NOMO-1 (cell line): Measurements from ENCODE around the gene TAB2.

Experiments used
- DNase-seq, 2 experiments: peaks; one replicate each; lab custom pipeline; 2025; ENCODE audit not compliant: unreplicated experiment in 2 of 2; lab: John Stamatoyannopoulos, UW

The TAB2 gene, protein sequence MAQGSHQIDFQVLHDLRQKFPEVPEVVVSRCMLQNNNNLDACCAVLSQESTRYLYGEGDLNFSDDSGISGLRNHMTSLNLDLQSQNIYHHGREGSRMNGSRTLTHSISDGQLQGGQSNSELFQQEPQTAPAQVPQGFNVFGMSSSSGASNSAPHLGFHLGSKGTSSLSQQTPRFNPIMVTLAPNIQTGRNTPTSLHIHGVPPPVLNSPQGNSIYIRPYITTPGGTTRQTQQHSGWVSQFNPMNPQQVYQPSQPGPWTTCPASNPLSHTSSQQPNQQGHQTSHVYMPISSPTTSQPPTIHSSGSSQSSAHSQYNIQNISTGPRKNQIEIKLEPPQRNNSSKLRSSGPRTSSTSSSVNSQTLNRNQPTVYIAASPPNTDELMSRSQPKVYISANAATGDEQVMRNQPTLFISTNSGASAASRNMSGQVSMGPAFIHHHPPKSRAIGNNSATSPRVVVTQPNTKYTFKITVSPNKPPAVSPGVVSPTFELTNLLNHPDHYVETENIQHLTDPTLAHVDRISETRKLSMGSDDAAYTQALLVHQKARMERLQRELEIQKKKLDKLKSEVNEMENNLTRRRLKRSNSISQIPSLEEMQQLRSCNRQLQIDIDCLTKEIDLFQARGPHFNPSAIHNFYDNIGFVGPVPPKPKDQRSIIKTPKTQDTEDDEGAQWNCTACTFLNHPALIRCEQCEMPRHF

DNA sequence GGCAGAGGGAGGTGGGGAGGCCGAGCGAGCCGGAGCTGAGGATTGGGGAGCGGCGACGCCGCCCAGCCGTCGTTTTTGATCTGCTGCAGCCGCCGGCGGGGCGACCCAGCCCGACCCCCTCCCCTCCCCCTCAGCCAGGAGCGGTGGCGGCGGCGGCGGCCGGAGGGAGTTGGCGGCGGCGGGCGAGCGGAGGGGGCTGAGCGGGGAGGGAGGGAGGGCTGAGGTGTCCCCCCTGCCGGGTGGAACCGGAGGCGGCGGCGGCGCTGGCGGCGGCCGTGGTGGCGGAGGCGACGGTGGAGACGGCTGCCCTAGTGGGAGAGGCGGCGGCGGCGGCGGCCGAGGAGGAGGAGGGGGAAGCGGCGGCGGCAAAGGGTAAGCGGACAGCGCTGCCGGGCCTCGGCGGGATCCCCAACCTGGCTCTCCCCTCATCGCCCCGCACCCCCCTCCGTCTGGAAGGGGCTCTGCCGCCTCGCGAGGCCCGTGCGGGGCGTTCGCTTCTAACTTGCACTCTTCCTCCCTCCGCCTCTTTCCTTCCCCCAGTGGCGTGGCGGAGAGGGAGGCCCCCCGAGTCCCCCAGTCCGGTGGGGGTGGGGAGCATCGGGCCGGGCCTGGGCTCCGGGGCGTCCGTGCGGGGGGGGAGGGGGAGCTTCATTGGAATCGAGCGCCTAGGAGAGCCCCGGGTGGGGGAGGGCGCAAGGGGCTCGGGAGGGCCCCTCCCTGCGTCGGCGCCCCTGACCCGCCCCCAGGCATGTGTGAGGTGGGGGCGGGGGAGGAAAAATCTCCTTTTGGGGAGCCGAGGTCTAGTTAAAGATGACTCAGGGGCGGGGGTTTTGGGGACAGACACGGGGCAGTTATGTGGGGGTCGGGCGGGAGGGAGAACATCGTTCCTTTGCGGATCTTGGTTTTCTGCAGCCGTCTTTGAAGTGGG lies at the start of gene TAB2:
TAB2 (plus strand) TSS at position 69 of the 928 bp plus-strand sequence. CDS start 52,286 bp downstream, outside the sequence.
- peak; percentile 27 to 40 for DNase-seq

DNA sequence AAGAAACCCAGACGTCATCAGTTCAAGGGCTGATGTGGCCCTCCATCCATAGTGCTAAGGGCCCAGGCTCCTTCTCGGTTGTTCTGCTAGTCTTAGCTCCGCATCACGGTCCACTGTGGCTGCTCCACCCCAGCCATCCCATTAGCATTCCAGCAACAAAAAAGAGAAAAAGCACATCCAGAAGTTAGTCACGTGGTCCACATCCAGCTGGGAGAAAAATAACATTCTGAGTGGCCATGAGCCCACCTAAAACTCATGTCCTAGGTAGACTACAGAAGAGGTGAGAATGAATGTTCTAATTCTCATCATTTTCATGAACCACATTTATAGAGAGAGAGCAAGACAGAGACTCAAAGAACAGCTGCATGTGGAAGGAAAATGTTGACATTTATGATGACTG lies 49.4 kb upstream of the TAB2 start:
- DNase-seq, result no peak

DNA sequence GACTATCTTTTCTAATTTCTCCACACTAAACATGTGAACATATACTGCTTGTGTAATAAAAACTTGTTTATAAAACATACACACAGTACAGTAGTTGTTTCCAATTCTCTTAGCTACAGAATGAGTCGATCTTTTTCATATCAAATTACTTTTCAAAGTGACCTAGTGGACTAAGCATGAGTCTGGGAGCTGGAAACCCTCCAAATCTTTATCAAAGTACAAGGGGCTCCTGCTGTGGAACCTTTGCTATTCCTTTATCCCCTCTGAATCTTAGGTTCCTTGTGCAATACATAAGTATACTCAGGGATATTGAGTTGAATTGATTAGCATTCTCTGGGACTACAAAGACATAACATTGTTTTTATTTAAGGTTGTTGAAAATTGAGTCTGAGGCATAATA lies 48.7 kb upstream of the TAB2 start:
- no peak for DNase-seq

DNA sequence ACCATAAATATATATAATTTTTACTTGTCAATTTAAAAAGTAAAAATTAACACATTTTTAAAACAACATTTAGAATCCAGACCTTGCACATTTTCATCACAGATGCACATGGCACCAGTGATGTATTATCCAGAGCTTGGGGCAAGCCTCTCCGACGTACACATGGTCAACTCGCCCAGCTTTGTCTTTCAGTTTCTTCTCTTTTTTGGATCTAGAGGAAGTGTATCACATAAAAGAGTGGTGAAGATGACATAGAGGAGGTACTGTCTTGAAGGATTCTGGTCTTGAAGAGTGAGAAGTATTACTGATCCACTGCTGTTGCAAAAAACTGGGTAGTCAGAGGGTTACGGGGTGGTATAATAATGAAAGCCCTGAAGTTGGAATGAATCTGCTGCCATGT lies 46.9 kb upstream of the TAB2 start:
- peak in 1 of 2 experiments; percentile 14 for DNase-seq

DNA sequence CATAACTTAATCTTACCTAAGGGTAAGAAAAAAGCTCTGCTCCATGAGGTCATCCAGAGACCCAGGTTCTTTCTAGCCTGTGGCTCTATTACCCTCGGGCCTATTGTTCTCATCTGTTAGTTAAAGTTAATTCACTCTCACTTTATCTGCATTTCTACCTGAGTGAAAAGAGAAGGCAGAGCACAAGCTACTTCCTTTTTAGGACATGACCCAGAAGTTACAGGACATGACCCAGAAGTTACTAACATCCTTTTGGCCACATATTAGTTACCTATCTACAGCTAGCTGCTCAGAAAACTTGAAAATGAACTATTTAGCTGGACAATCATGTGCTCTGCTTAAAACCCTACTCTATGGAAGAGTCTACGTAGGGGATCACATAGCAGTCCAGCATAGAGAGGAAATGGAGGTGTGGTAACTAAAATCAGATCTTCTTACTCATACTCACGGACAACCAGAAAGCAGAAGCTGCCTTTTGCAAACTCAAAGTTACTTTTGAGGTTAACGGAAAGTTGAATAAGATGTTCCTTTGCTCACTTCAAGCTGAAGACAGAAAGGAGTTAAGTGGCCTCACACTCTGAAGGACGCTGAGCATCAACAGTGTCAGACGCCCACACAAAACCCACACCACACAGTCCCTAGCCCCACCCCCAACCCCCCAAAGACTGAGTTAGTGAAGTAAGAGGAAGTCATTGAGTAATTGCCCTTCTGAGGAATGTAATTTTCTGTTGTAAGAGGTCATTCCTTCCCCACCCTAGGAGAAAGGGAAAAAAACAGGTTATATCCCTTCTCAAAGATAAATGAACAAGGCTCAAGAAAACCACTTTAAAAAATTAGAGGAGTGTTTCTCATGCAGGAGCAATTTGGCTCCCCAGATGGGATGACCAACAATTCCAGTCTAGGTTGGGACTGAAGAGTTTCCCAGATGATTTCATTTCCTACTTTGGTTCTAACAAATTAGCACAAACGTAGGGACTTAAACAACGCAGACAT lies 45.9 kb upstream of the TAB2 start:
- peak; percentile 67 to 90 for DNase-seq

DNA sequence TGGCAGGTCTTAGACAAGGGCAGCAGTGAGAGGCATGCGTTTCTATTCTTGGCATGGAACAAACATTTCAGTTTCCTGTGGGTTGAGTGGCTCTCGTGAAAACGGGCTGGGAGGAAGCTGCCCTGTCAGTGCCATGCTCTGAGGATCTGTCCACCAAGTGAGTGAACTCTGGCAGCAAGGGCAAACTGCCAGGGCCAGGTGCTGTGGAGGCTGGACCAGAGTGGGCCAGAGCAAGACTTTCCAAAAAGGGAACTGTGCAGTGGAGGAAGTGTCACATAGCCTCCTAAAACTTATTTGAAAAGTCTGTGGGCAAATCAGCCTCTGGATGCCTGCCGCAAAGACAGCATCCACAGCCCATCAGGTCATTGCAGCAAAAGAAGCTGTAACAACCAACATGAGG lies 44.2 kb upstream of the TAB2 start:
- peak; percentile 39 to 47 for DNase-seq

DNA sequence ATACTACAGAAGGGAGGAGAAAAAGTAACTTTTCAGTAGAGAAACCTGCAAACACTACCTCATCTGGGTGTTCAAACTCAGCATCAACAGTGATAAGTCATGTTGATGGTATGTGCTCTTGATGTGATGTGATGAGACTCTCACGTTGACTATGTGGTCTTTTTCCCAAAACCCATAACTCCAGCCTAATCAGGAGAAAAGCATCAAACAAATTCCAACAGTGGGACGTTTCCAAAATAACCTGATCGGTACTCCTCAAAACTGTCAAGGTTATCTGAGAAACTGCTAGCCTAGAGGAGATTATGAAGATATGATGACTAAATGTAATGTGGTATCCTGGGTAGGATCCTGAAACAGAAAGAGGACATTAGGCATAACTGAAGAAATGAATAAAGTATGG lies 41.9 kb upstream of the TAB2 start:
- no peak for DNase-seq

DNA sequence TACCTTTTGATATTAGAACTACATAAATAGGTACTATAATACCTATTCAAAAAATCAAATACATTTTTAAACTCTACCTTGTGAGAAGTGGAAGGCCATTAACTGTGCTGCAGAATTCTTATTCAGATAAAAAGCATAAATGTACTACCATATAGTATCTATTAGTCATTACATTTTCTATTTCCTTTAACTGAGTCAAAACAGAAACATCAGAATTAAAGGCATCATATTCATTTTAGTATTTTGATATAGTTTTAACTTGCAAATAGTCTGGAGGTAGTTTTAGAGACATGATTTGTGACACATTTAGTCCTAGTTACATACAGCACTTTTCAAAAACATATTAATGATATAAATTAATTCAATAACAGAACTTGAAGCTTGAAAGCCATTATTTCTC lies 39.9 kb upstream of the TAB2 start:
- DNase-seq, result no peak

DNA sequence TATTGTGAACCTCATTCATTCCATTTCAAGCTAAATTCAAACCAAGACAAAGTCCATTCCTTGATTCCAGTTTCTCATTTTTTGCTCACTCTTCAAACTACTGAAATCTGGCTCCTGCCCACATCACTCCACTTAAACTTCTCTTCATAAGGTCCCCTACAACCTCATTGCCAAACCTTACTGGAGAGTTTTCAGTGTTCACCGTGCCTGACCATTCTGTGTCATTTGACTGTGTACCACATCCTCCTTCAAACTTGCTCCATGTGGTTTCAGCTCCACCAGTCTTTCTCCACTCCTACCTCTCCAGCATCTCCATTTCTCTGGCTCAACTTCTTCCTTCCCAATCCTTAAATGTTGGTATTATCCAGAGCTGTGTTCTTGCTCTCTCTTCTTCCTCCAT lies 38.5 kb upstream of the TAB2 start:
- DNase-seq, result peak in 1 of 2 experiments; percentile 43

DNA sequence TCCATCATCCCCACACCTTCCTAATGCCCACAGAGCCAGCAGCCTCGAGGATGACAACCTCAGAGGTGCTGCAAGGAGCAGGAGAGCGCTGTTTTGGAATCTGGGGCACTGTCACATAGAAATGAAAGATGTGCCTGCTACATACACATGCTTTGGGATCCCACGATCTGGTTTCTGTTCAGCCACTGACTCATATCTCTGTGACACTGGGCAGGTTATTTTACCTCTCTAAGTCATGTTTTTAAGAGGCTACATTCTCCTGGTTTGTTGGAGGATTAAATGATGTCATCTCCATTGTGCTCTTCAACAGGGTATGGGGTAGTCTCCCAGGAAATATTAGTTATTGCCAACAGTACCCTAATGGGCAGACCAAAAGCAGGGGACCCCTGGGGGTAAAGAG lies 32.6 kb upstream of the TAB2 start:
- no peak for DNase-seq

DNA sequence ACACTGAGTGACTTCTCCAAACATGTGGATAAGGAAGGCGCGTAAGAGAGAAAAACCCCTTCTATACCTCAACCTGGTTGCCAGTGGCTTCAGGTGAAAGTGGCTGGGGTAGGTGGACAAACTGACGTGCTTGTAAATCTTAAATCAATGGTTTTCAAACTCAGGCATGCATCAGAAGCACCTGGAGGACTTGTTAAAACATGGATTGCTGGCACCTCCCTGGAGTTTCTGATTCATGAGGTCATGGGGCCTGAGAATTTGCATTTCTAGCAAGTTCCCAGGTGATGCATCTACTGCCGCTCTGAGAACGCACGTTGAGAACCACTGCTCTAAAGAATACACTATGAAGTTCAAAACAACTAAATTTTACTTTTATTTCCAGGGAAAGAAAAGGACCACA lies 31.9 kb upstream of the TAB2 start:
- DNase-seq, result no peak

DNA sequence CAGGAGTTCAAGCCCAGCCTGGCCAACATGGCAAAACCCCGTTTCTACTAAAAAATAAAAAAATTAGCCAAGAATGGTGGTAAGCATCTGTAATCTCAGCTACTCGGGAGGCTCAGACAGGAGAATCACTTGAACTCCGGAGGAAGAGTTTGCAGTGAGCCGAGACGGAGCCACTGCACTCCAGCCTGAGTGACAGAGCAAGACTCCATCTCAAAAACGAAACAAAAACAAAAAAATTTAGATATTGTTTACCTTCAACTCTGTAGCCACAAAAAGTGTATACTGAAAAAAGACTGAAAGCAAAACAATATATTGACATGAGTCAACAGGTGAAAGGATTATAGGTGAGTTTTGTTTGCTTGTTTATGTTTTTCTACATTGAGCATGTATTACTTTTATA lies 30.6 kb upstream of the TAB2 start:
- no peak for DNase-seq

DNA sequence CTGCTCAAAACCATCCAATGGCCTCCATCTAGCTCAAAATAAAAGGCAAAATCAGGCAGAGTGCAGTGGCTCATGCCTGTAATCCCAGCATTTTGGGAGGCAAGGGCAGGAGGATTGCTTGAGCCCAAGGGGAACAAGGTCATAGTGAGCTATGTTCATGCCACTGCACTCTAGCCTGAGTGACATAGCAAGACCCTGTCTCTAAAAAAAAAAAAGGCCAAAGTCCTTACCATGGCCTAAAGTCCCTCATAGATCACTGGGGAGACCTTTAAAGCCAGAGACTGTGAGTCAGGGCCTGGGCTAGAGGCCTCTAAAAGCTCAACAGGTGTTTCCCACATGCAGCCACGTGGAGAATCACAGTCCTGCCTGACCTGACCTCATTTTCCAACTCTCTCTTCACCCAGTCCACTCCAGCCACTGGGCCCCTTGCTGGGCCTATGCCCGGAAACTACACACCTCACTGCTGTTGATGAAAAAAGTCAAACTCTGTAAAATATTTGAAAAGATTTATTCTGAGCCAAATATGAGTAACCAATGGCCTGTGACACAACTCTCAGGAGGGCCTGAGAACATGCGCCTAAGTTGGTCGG lies 28.2 kb upstream of the TAB2 start:
- DNase-seq, result no peak

DNA sequence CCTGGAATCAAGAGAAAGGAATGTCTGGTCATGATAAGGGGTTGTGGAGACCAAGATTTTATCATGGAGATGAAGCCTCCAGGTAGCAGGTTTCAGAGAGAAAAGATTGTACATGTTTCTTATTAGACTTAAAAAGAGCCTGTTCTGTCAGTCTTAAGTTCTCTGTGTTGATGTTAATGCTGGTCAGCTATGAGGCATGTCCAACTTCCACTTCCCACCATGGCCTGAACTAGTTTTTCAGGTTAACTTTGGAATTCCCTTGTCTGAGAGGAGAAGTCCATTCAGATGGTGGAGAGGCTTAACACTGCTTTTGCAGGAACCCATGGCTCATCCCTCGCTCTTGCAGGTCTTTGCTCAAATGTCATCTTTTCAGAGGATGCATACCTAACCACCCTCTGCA lies 27.5 kb upstream of the TAB2 start:
- no peak for DNase-seq

DNA sequence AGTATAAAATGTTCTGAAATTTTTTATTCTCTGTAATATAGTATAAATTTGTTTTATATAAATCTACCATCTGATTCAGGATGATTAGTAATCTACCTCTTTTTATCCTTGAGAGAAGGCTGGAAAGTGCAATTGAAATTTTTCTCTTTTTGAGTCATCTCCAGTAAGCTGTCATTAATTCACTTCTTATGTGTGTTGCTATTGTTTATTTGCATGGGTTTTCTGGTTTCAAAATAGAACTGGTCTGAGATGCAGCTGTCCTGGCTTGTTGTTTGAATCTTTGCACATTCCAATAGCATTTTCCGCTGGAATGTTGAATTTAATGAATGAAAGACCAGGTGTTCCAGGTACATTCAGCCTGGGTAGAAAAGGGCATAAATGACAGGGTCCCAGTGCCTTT lies 24.3 kb upstream of the TAB2 start:
- DNase-seq, result no peak

DNA sequence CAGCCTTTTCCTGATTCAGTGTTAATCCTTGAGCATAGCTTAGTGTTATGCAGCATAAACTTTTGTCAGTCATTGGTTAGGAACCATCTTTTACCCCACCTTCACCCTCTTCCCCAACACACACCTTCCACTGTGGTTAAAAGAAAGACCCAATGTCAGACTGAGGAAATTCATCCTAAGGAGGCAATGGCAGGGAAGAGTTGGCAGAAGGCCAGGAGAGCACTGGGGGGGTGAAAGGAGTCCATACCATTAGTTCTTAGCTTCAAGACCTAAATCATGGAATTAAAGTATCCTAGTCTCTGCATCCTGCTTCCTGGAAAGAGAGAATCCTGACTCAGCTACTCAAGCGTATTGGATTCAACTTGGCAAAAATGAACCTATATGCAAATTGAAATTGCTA lies 16.9 kb upstream of the TAB2 start:
- DNase-seq, result no peak

DNA sequence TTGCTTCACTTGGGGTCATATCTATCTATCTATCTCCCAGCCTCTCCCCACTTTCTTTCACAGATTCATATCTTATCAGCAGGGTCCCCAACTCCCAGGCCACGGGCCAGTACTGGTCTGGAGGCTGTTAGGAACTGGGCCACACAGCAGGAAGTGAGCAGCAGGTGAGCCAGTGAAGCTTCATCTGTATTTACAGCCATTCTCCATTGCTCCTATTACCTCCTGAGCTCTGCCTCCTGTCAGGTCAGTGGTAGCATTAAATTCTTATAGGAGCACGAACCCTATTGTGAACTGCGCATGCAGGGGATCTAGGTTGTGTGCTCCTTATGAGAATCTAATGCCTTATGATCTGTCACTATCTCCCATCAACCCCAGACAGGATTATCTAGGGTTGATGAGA lies 14.8 kb upstream of the TAB2 start:
- DNase-seq, result no peak

DNA sequence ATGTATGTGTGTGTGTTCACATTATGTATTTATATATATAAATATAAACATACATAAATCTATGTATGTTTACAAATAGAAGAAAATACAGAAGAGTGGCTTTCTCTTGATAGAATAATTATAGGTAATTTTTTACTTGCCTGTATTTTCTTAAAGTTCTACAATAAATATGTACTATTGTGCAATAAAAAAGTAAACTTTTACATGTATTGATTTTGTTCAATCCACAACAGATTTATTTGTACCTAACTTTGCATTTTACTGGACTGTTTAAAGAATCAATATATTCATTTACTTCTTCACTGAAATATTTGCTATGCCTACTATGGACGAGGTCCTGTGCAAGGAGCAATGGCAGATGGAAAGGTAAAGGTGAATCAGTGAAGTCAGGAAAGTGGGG lies 14.0 kb upstream of the TAB2 start:
- DNase-seq, result no peak

DNA sequence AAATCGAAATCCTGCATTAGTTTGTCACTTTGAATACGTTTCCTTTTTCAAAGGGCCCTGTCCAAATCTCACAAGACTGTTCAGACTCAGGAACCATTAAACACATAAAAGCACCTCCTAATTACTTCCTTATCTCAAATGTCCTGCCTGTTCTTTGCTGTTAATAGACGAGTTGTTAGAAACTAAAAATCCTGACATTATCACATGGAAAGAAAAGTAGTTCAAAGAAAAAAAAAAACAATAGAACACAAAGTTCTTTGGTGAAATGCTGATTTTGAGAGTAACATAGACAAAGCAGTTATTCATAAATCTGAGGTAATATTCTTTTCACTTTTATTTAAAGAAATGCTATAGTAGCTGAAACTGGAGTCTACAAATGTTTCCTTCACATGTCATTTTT lies 12.1 kb upstream of the TAB2 start:
- DNase-seq, result peak in 1 of 2 experiments; percentile 42

DNA sequence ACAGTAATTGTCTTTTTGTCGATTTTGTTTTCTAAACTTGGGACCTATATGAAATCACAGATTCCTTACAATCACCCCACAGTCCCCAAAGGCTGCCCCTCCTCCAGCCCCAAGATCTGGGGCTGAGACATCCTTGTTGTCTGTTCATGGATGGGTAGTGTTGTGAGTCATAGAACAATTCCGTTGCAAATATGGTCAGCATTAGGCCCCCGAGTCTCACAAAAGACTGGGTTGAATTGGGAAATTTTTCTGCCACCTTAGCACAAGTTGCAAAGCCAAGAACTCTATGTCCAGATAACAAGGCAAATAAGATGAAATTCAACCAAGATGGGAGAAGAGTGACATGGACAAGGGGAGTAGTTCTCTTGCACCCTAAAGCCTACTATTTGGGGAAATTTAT lies 10.5 kb upstream of the TAB2 start:
- DNase-seq, result peak; percentile 9 to 14
